K562 (cell line): ENCODE measurements around the gene COX20. TPM values are rescaled to one million over a fixed set of nuclear protein-coding genes. Genes with fewer than 3 reads are reported as not detected.

ENCODE experiments used
- ATAC-seq: fragments of 200-7000 bp; cut with Tn5 transposase; 3 replicates; pipeline ENCODE4 v1.9.1; 2020; ENCODE audit warnings: moderate library complexity
- Bru-seq: library from RNA; stranded (reverse); fragments of 400-500 nt; gene quantifications from one replicate; lab custom pipeline; 2021; lab: Mats Ljungman, UMichigan
- BruChase-seq, 2 experiments: library from RNA; stranded (reverse); fragments of 400-500 nt; gene quantifications; one replicate each; lab custom pipeline; 2021; lab: Mats Ljungman, UMichigan
- BruUV-seq: library from RNA; stranded (reverse); fragments of 400-500 nt; replicated peaks from 2 replicates; lab custom pipeline; 2021; lab: Mats Ljungman, UMichigan
- CTCF ChIA-PET: fragments of 300-600 bp; formaldehyde crosslinking; extraction: SDS; loops from one replicate; lab custom pipeline; 2021; ENCODE audit warnings: low intra/inter-chr PET ratio; lab: Yijun Ruan, JAX
- POLR2A ChIA-PET: fragments of 300-600, 350-650 bp; sonication (Branson Sonifier 250); formaldehyde crosslinking; extraction: SDS; loops from one replicate; lab custom pipeline; 2021; ENCODE audit warnings: antibody characterized with exemption, inconsistent platforms; lab: Yijun Ruan, JAX
- DNase-seq, 4 experiments: peaks; one replicate each; pipeline versions ENCODE4 v3.0.0 to v3.0.0-alpha.2; 2011 to 2018; ENCODE audit warnings: low spot score in 3 of 4, mixed read lengths in 3 of 4; ENCODE audit errors: extremely low read depth in 1 of 4
- FAIRE-seq: peaks from 2 replicates; lab custom pipeline; 2011; peaks lifted over from hg19 to GRCh38; lab: Jason Lieb, UNC
- H2AFZ ChIP-seq: 2 replicates; pipeline ENCODE4 v1.6.0; 2011; ENCODE audit warnings: low read depth, low read length, control low read depth, inconsistent platforms
- H3K27ac ChIP-seq: fragments of 200-600 bp; 3 replicates; pipeline ENCODE4 v1.8.0; 2011; ENCODE audit warnings: low read depth, mild to moderate bottlenecking, control low read depth, inconsistent platforms, low read length, moderate library complexity, mixed read lengths; ENCODE audit errors: extremely low read depth
- H3K27me3 ChIP-seq, 2 experiments: fragments of 300-600 bp in 1 of 2; 2 replicates in 1 of 2; 3 replicates in 1 of 2; pipeline versions ENCODE4 v1.6.0 to v1.8.0; 2011; ENCODE audit warnings: inconsistent platforms in 2 of 2, low read length in 2 of 2, mild to moderate bottlenecking in 1 of 2, mixed read lengths in 1 of 2, moderate library complexity in 1 of 2; ENCODE audit not compliant: control insufficient read depth in 2 of 2, insufficient read depth in 2 of 2
- H3K36me3 ChIP-seq: fragments of 300-600 bp; 3 replicates; pipeline ENCODE4 v1.8.0; 2011; ENCODE audit warnings: mild to moderate bottlenecking, low read length, inconsistent platforms; ENCODE audit not compliant: control insufficient read depth, insufficient read depth
- H3K4me1 ChIP-seq, 2 experiments: fragments of 200-600 bp in 1 of 2; replicated peaks in 1 of 2; 2 replicates in 1 of 2; 3 replicates in 1 of 2; pipeline versions ENCODE4 v1.5.1 to v1.8.0; 2011; ENCODE audit warnings: inconsistent platforms in 2 of 2, low read length in 2 of 2, mild to moderate bottlenecking in 1 of 2, mixed read lengths in 1 of 2, moderate library complexity in 1 of 2; ENCODE audit not compliant: control insufficient read depth in 2 of 2, insufficient read depth in 2 of 2
- H3K4me2 ChIP-seq: 2 replicates; pipeline ENCODE4 v1.6.1; 2011; ENCODE audit warnings: low read length, control low read depth, inconsistent platforms, mixed read lengths; ENCODE audit not compliant: insufficient read depth
- H3K4me3 ChIP-seq: fragments of 200-600 bp; sonication (generic), shearing (Covaris generic); 2 replicates; pipeline ENCODE4 v1.5.1; 2016; ENCODE audit warnings: control low read depth, inconsistent platforms
- H3K79me2 ChIP-seq: fragments of 200-600 bp; 3 replicates; pipeline ENCODE4 v1.8.0; 2011; ENCODE audit warnings: low read length, inconsistent platforms; ENCODE audit not compliant: control insufficient read depth, insufficient read depth
- H3K9ac ChIP-seq, 2 experiments: 2 replicates each; pipeline versions ENCODE4 v1.6.0 to v1.6.1; 2011; ENCODE audit warnings: low read depth in 2 of 2, low read length in 2 of 2, control low read depth in 1 of 2, inconsistent platforms in 1 of 2, mild to moderate bottlenecking in 1 of 2, mixed read lengths in 1 of 2; ENCODE audit not compliant: insufficient read depth in 1 of 2
- H3K9me1 ChIP-seq: one replicate; pipeline ENCODE4 v1.6.0; 2011; ENCODE audit warnings: inconsistent platforms, mild to moderate bottlenecking, low read length, moderate library complexity; ENCODE audit not compliant: control insufficient read depth, insufficient read depth
- H3K9me3 ChIP-seq: replicated peaks from 2 replicates; pipeline ENCODE4 v1.5.1; 2011; ENCODE audit warnings: low read depth, low read length, inconsistent platforms; ENCODE audit not compliant: control insufficient read depth, insufficient read depth
- H4K20me1 ChIP-seq: replicated peaks from 2 replicates; pipeline ENCODE4 v1.6.1; 2011; ENCODE audit warnings: low read length, inconsistent platforms, mixed read lengths; ENCODE audit not compliant: control insufficient read depth, insufficient read depth
- ARID2 ChIP-seq: fragments of 450-650 bp; IDR thresholded peaks from 2 replicates; pipeline ENCODE4 v1.6.1; 2017; ENCODE audit warnings: antibody characterized with exemption, mild to moderate bottlenecking
- CAMTA2 ChIP-seq: fragments of 250-450 bp; sonication (Bioruptor Pico); conservative IDR thresholded peaks from 2 replicates; pipeline ENCODE4 v1.5.1; 2022
- CBFB ChIP-seq: sonication (generic); formaldehyde crosslinking; IDR thresholded peaks from 2 replicates; pipeline ENCODE4 v1.4.0; 2020; ENCODE audit warnings: mild to moderate bottlenecking, missing genetic modification reagents
- RHOXF2B ChIP-seq: fragments of 250-450 bp; sonication (Bioruptor Pico); conservative IDR thresholded peaks from 2 replicates; pipeline ENCODE4 v1.5.1; 2021
- SREBF1 ChIP-seq: fragments of 150-350 bp; IDR thresholded peaks from 2 replicates; pipeline ENCODE4 v1.6.1; 2014; ENCODE audit warnings: antibody characterized with exemption, low read depth, low read length, borderline replicate concordance
- TFE3 ChIP-seq: fragments of 450-650 bp; formaldehyde crosslinking; IDR thresholded peaks from 2 replicates; pipeline ENCODE4 v1.4.0; 2020; ENCODE audit warnings: mild to moderate bottlenecking, mixed read lengths
- ZFX ChIP-seq: sonication (generic); formaldehyde crosslinking; IDR thresholded peaks from 2 replicates; pipeline ENCODE4 v1.8.0; 2022; ENCODE audit warnings: mild to moderate bottlenecking, missing genetic modification reagents, moderate library complexity
- ZNF436 ChIP-seq: fragments of 250-450, 450-650 bp; sonication (Bioruptor Pico); formaldehyde crosslinking; IDR thresholded peaks from 2 replicates; pipeline ENCODE4 v1.7.0; 2020; ENCODE audit warnings: mild to moderate bottlenecking
- ZNF561 ChIP-seq: fragments of 450-650 bp; formaldehyde crosslinking; conservative IDR thresholded peaks from 2 replicates; pipeline ENCODE4 v1.4.0; 2020; ENCODE audit warnings: mild to moderate bottlenecking, moderate library complexity
- WGBS: fragments of 100-300 bp; shearing (Covaris generic); methylation state at CpG from one replicate; pipeline ENCODE4 v1.1.6; 2016; ENCODE audit warnings: low coverage, mixed read lengths; ENCODE audit not compliant: insufficient coverage; ENCODE audit errors: missing lambda C conversion rate; 5-methylcytosine and 5-hydroxymethylcytosine counted together
- in situ Hi-C: fragments of 300-500 bp; cut with MboI; formaldehyde crosslinking; loops from 4 replicates; pipeline ENCODE4 v1.15.0; 2018; ENCODE audit warnings: inconsistent platforms, mixed read lengths
- intact Hi-C: fragments of 100-400 bp; cut with micrococcal nuclease; formaldehyde crosslinking; loops from 2 replicates; pipeline ENCODE4 v1.14.2; 2022
- long read RNA-seq, 3 experiments: library from polyadenylated mRNA in 2 of 3; library from RNA in 1 of 3; unstranded in 2 of 3; stranded (forward) in 1 of 3; transcript quantifications; one replicate each; pipeline ENCODE4 v2.0.0, GENCODE V29; 2019 to 2022
- polyA minus RNA-seq, 3 experiments: library from RNA; depleted of rRNA, polyadenylated mRNA; stranded (reverse); fragments of >200 nt; gene quantifications; 2 replicates each; pipeline ENCODE4 v1.2.3, GENCODE V29; 2011
- polyA plus RNA-seq, 8 experiments: library from polyadenylated mRNA; depleted of rRNA in 4 of 8; stranded (reverse) in 5 of 8; unstranded in 3 of 8; fragments of >200 nt; fragmentation: Nextera tagmentation in 2 of 8; fragmentation: Illumina TruSeq in 1 of 8; extraction: Ambion mirVana in 2 of 8; extraction: Trizol in 1 of 8; gene quantifications; 2 replicates each; pipeline versions ENCODE4 v1.2.1 to v1.2.3, GENCODE V29; 2011 to 2014; ENCODE audit warnings: inconsistent platforms in 1 of 8, missing spikeins in 1 of 8
- total RNA-seq, 7 experiments: library from RNA; depleted of rRNA in 6 of 7; stranded (reverse); fragments of >200 nt in 6 of 7; fragmentation: Illumina TruSeq in 2 of 7; extraction: Trizol in 2 of 7; gene quantifications; 2 replicates each; pipeline versions ENCODE4 v1.2.1 to v1.2.3, GENCODE V29; 2011 to 2021; ENCODE audit warnings: low replicate concordance in 1 of 7
- TF ChIP-seq, protein P1 (sequence below): conservative IDR thresholded peaks from 2 replicates; pipeline ENCODE4 v1.6.1; 2011; ENCODE audit warnings: low read depth, mild to moderate bottlenecking, low read length; ENCODE audit not compliant: control insufficient read depth

COX20 gene, protein sequence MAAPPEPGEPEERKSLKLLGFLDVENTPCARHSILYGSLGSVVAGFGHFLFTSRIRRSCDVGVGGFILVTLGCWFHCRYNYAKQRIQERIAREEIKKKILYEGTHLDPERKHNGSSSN
- total RNA-seq (2011; cell fraction: chromatin; rRNA removed; ENCODE audit: low replicate concordance), result 12.0 and 57.2 TPM in 2 replicates
- 9.8 and 15.1 TPM in 2 replicates for total RNA-seq (2011; cell fraction: nucleolus; rRNA removed)
- 27.4 and 66.6 TPM in 2 replicates for total RNA-seq (2011; cell fraction: nucleoplasm; rRNA removed)
- total RNA-seq (2014; rRNA removed), result 41.5 and 47.2 TPM in 2 replicates
- 72.8 and 92.9 TPM in 2 replicates for total RNA-seq (2014; rRNA removed; fragmentation: Illumina TruSeq; extraction: Trizol)
- total RNA-seq (2015; rRNA removed; fragmentation: Illumina TruSeq; extraction: Trizol), result 77.9 and 84.3 TPM in 2 replicates
- 51.6 and 60.0 TPM in 2 replicates for total RNA-seq (2021)
- 30.6 and 55.6 TPM in 2 replicates for polyA plus RNA-seq (2011; rRNA removed)
- 10.0 and 20.6 TPM in 2 replicates for polyA plus RNA-seq (2011; cell fraction: cytosol; rRNA removed)
- 19.3 and 20.9 TPM in 2 replicates for polyA plus RNA-seq (2011; cell fraction: nucleus; rRNA removed)
- polyA plus RNA-seq (2012), result 47.6 and 108 TPM in 2 replicates
- 99.5 and 106 TPM in 2 replicates for polyA plus RNA-seq (2014; fragmentation: Illumina TruSeq; extraction: Trizol)
- polyA plus RNA-seq (2014; fragmentation: Nextera tagmentation; extraction: Ambion mirVana), result 100 to 1,000 TPM; 145 to 171 TPM
- polyA plus RNA-seq (2014; rRNA removed), result 122 and 192 TPM in 2 replicates
- polyA minus RNA-seq (2011; rRNA and poly(A)+ RNA removed), result 27.2 and 34.7 TPM in 2 replicates
- polyA minus RNA-seq (2011; cell fraction: cytosol; rRNA and poly(A)+ RNA removed), result 6.5 and 6.7 TPM in 2 replicates
- polyA minus RNA-seq (2011; cell fraction: nucleus; rRNA and poly(A)+ RNA removed), result 30.8 and 45.2 TPM in 2 replicates
- Bru-seq, nascent RNA, result percentile 98 among the genes with signal in this experiment
- percentile 87 among the genes with signal in this experiment for BruChase-seq, experiment 1, labeled RNA remaining after a 2-hour chase
- BruChase-seq, experiment 2, labeled RNA remaining after a 6-hour chase, result percentile 83 among the genes with signal in this experiment
- long read RNA-seq, experiment 1, transcript COX20-204 (3 exons, 2,616 nt), result minor isoform, 11 of 443 reads
- long read RNA-seq, experiment 1, transcript COX20-203 (4 exons, 2,631 nt), result major isoform, 289 of 443 reads
- long read RNA-seq, experiment 1, transcript COX20-202 (3 exons, 1,005 nt), result minor isoform, 46 of 443 reads
- long read RNA-seq, experiment 1, partial matches to known transcripts, result 31 of 443 reads
- long read RNA-seq, experiment 1, other reads (novel, unspliced or antisense), result 59 of 443 reads
- long read RNA-seq, experiment 2, transcript COX20-203 (4 exons, 2,631 nt), result major isoform, 64 of 140 reads
- long read RNA-seq, experiment 2, transcript COX20-202 (3 exons, 1,005 nt), result minor isoform, 20 of 140 reads
- long read RNA-seq, experiment 2, partial matches to known transcripts, result 6 of 140 reads
- long read RNA-seq, experiment 2, other reads (novel, unspliced or antisense), result 43 of 140 reads
- long read RNA-seq, experiment 3, transcript COX20-203 (4 exons, 2,631 nt), result major isoform, 90 of 122 reads
- long read RNA-seq, experiment 3, transcript COX20-202 (3 exons, 1,005 nt), result minor isoform, 21 of 122 reads
- long read RNA-seq, experiment 3, partial matches to known transcripts, result 0 of 122 reads
- long read RNA-seq, experiment 3, other reads (novel, unspliced or antisense), result 8 of 122 reads

DNA sequence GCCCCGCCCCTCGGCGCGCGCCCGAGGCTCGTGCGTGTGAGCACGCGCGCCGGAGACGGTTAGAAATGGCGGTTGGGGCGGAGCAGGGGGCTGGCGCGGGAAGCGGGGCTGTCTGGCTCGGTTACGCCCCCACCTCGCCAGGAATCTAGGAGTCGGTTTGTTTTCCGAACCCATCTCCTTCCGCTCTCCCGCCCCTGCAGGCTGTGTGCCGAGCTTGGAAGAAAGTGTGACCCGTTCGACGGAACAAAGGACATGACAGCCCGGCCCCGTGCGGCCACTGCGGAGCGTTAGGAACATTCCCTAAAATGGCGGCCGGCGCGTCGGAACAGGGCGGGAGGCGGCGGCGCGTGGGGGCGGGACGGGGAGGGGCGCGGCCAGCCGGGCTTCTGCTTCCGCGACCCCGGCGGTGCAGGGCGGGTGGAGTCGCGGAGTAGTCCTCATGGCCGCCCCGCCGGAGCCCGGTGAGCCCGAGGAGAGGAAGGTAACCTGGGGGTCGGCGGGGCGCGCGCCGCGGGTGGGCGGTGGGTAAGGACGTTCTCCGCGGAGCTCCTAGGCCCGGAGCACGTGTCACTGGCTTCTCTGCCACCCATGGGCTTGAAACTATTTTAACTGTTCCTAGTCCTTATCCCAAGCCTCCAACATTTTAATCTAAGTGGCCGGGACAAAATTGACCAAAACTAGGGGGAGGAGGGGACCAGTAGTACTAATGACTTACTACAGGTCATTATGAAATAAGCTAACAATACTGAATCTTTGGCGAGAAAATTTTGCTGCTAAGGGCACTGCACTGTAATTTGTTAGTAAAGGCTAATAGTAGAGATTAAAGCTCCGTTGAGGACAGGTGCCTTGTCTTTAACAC, at the start of gene COX20:
COX20 (plus strand) TSS at position 383 of the 859 bp plus-strand sequence; CDS start at position 440, 57 bp downstream.
- peak within 1 kb of the TSS; percentile 98 for H3K27ac ChIP-seq
- H2AFZ ChIP-seq, result peak within 1 kb of the TSS; percentile 95
- in situ Hi-C loops (no loop called here), intact Hi-C loops (loop anchor here (1.0 to 10.0 kb wide), 2 partner anchors 29 to 209 kb away; partner anchors contain the start of gene HNRNPU)
- H3K36me3 ChIP-seq, result peaks cover 38% of the 10 kb centered on the region
- peak; percentile 94 to 98 (median 95) for DNase-seq
- no peaks in the 10 kb centered on the region for H3K27me3 ChIP-seq
- no peaks in the 10 kb centered on the region for H3K9me3 ChIP-seq
- under 1% methylated on average over 56 of the region's 77 CpGs for WGBS
- POLR2A ChIA-PET, result interaction anchor here (0.6 to 22.4 kb wide), 13 partner anchors 10 to 954 kb away, joined by 3 to 485 read pairs (median 3); partner anchors contain the start of gene HNRNPU
- peak within 1 kb of the TSS; percentile 98 for H3K4me2 ChIP-seq
- peak within 1 kb of the TSS; percentile 97 to 100 for H3K9ac ChIP-seq
- H3K79me2 ChIP-seq, result peaks cover 50% of the 10 kb centered on the region
- peak within 1 kb of the TSS; percentile 74 for H3K4me3 ChIP-seq
- H3K9me1 ChIP-seq, result no peaks in the 10 kb centered on the region
- FAIRE-seq, result no peak
- CTCF ChIA-PET, result interaction anchor here (0.9 kb wide), 1 partner anchor 30 kb away, joined by 4 read pairs; no protein-coding TSS in a partner anchor
- peaks cover 17% of the 10 kb centered on the region for H4K20me1 ChIP-seq
- no TSS peak for BruUV-seq
- H3K4me1 ChIP-seq, result peaks cover 14 to 15% of the 10 kb centered on the region in 2 experiments; a peak in 4 of 5 replicates
- peak; percentile 79 for ATAC-seq
- TF ChIP-seq ZNF561, result peak; percentile 78; the same call in 1 of the 2 replicates
- TF ChIP-seq ZFX (CRISPR knock-in tag), result peak; percentile 67
- peak; percentile 80 for TF ChIP-seq RHOXF2B (CRISPR knock-in tag)
- TF ChIP-seq ARID2, result 0 out of 2 replicates have a peak, but pooled peaks have one; percentile 5
- TF ChIP-seq, protein P1, sequence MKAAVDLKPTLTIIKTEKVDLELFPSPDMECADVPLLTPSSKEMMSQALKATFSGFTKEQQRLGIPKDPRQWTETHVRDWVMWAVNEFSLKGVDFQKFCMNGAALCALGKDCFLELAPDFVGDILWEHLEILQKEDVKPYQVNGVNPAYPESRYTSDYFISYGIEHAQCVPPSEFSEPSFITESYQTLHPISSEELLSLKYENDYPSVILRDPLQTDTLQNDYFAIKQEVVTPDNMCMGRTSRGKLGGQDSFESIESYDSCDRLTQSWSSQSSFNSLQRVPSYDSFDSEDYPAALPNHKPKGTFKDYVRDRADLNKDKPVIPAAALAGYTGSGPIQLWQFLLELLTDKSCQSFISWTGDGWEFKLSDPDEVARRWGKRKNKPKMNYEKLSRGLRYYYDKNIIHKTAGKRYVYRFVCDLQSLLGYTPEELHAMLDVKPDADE, result peak; percentile 68; the same call in 1 of the 2 replicates
- TF ChIP-seq TFE3 (CRISPR knock-in tag), result 0 out of 2 replicates have a peak, but pooled peaks have one; percentile 9
- TF ChIP-seq ZNF436 (CRISPR knock-in tag), result peak; percentile 30
- TF ChIP-seq CAMTA2, result 0 out of 2 replicates have a peak, but pooled peaks have one; percentile 38
- 0 out of 2 replicates have a peak, but pooled peaks have one; percentile 59 for TF ChIP-seq CBFB (CRISPR knock-in tag)
- TF ChIP-seq SREBF1, result no peak
